ENCODE results near the gene CORO7. TPM values are rescaled to one million over a fixed set of nuclear protein-coding genes. Genes with fewer than 3 reads are reported as not detected.

The CORO7 gene
- total RNA-seq, 1 donor from 2014 or later, result 25.7 TPM

DNA sequence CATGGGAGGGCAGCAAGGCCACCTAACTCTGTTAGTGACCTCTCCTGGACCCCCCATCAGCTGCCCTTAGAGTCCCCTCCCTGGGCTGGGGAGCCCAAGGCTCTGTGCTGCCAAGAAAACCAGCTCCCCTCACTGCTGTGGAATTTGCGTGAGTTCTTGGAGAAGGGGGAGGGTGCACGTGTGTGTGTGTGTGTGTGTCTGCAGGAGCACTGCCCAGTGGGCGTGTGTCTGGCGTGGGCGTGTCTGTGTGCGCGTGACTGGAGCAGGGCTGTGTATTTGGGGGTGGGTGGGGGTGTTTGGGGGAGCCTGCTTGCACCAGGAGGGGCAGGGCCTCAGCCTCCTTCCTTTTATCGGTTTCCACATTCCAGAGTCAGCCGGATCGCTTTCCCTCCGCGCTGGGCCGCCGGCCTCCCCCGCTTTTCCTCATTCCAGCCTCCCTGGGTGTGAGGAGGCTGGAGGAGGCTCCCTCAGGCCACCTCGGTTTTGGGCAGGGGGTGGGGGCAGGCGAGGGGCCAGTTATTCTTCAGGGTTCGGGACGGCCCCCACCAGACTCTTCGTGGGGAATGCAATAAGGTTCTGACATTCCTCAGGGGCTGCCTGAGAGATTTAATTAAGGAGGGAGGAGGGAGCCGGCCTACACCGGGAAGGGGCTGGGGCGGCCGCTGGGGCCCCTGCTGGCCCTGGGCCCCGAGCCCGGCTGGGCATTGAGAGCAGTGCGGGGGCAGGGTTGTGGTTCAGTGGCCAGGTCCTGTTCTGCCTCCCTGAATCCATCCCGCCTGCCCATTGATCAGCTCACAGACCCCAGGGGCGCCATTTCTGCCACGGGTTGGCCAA lies 42.3 kb downstream of the CORO7 start:
- no peaks in the 10 kb centered on the region for H3K27me3 Mint-ChIP-seq
- no peak for DNase-seq (ENCODE audit: low spot score, unreplicated experiment)
- H3K4me3 Mint-ChIP-seq (ENCODE audit: low read depth), result no peak overlapping the region
- TF ChIP-seq, protein P1, sequence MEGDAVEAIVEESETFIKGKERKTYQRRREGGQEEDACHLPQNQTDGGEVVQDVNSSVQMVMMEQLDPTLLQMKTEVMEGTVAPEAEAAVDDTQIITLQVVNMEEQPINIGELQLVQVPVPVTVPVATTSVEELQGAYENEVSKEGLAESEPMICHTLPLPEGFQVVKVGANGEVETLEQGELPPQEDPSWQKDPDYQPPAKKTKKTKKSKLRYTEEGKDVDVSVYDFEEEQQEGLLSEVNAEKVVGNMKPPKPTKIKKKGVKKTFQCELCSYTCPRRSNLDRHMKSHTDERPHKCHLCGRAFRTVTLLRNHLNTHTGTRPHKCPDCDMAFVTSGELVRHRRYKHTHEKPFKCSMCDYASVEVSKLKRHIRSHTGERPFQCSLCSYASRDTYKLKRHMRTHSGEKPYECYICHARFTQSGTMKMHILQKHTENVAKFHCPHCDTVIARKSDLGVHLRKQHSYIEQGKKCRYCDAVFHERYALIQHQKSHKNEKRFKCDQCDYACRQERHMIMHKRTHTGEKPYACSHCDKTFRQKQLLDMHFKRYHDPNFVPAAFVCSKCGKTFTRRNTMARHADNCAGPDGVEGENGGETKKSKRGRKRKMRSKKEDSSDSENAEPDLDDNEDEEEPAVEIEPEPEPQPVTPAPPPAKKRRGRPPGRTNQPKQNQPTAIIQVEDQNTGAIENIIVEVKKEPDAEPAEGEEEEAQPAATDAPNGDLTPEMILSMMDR (IDR thresholded peaks at IDR 0.05; ENCODE audit: unreplicated experiment), result no peak
- no peaks in the 10 kb centered on the region for H3K9me3 Mint-ChIP-seq (ENCODE audit: low read depth)
- H3K36me3 Mint-ChIP-seq (ENCODE audit: insufficient read depth), result no peaks in the 10 kb centered on the region
- no peak overlapping the region for H3K27ac Mint-ChIP-seq
- H3K4me1 Mint-ChIP-seq (ENCODE audit: low read depth), result peaks cover 29% of the 10 kb centered on the region

DNA sequence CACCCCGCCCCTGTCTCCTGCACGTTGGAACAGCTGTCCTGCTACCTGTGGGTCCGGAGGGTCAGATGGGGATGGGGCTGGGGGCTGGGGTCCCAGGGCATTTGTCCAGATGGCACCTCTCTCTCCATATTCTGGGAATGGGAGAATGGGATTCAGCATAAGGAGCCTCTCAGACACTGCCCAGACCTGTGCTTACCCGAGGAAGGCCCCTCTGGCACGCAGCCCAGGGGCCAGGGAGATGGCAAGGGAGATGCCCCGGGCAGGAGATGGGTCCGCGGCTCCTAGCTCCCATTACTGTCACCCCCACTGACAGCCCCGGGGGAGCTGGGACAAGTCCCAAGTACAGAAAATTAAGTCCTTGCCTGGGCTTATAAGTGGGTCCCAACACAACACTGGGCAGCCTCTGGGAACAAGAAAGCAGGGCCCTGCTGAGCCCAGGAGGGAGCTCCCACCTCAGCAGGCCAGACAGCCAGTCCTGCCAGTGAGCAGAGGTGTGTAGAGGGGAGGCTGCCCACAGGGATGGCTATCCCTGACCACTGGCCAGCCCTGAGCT lies 43.0 kb downstream of the CORO7 start:
- Mint-ChIP-seq H3K27me3 (no peaks in the 10 kb centered on the region), H3K27ac (no peak overlapping the region), H3K36me3 (ENCODE audit: insufficient read depth) (no peaks in the 10 kb centered on the region), H3K4me1 (ENCODE audit: low read depth) (peaks cover 23% of the 10 kb centered on the region), H3K4me3 (ENCODE audit: low read depth) (no peak overlapping the region), H3K9me3 (ENCODE audit: low read depth) (no peaks in the 10 kb centered on the region)
- TF ChIP-seq, protein P1 (IDR thresholded peaks at IDR 0.05; ENCODE audit: unreplicated experiment), result no peak
- no peak for DNase-seq (ENCODE audit: low spot score, unreplicated experiment)

DNA sequence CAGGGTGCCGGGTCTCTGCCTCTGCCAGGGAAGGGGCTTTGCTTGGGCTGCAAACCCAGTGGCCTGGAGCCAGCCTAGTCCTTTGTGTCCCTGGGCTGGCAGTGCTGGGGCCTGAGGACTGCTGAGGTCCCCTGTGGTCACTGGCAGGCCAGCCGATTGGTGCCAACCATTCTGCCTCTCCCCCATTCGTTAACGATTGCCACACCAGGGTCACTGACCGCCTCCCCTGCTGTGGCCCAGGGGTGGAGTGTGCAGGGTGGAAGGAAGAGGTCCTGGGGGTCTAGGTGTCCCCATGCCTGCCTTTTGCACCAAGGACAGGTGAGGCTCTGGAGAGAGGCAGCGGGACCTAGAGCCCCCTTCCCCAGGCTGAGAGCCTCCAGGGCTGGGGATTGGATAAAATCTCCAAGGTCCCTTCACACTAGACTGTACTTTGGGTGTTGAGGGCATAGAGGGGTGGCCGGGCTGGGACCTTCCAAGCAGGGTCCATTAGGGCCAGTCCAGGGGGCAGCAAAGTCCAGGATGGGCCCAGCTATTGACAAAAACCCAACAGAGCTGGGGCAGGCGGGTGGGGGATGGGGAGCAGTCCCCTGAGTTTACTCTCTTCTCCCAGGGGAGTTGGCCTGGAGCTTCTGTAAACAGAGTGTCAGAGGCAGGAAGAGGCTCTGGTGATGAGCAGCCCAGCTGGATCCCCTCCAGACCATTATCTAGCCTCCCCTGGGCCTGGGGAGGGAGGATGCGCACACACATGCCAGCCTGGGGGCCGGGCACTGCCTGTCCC lies 43.6 kb downstream of the CORO7 start:
- TF ChIP-seq, protein P1 (IDR thresholded peaks at IDR 0.05; ENCODE audit: unreplicated experiment), result no peak
- Mint-ChIP-seq H3K27me3 (no peaks in the 10 kb centered on the region), H3K9me3 (ENCODE audit: low read depth) (no peaks in the 10 kb centered on the region), H3K4me1 (ENCODE audit: low read depth) (peaks cover 21% of the 10 kb centered on the region), H3K36me3 (ENCODE audit: insufficient read depth) (no peaks in the 10 kb centered on the region), H3K4me3 (ENCODE audit: low read depth) (peak overlapping the region; percentile 75), H3K27ac (peak overlapping the region; percentile 67)
- DNase-seq (ENCODE audit: low spot score, unreplicated experiment), result no peak

DNA sequence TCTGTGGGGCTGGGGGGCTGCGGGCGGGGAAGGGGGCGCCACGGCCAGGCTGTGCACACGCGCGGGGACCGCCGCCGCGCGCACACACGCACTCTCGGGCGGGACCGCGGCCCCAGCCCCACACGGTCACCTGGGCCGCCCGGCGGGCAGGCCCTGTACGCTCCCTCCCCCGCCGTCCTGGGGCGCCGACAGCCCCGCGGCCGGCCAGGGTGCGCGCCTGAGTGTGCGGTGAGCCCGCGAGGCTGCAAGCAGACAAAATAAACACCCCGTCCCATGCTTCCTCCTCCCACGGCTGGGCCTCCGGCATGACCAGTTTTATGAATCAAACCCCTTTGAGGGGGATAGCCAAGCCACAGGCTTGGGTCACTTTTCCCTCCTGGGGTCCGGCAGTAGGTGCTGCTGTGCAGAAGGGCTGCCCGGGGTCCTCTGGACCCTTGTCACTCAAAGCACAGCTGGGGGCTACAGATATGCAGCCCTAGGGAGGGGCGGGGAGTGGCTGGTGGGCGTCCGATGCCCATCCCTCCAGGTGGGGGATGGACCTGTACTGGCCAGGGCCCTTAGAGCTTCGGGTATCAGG lies 44.3 kb downstream of the CORO7 start:
- Mint-ChIP-seq H3K4me1 (ENCODE audit: low read depth) (peaks cover 15% of the 10 kb centered on the region), H3K27ac (peak overlapping the region; percentile 67), H3K9me3 (ENCODE audit: low read depth) (no peaks in the 10 kb centered on the region), H3K36me3 (ENCODE audit: insufficient read depth) (no peaks in the 10 kb centered on the region), H3K4me3 (ENCODE audit: low read depth) (peak overlapping the region; percentile 75), H3K27me3 (no peaks in the 10 kb centered on the region)
- TF ChIP-seq, protein P1 (IDR thresholded peaks at IDR 0.05; ENCODE audit: unreplicated experiment), result no peak
- no peak for DNase-seq (ENCODE audit: low spot score, unreplicated experiment)

All from progenitor cell of endocrine pancreas (in vitro differentiated cells).